ENCODE data around the gene TBC1D20. TPM values are rescaled to one million over a fixed set of nuclear protein-coding genes. Genes with fewer than 3 reads are reported as not detected.

The TBC1D20 gene
- total RNA-seq, 1 experiment from 2014 or later = 32.3 TPM

GRCh38 chr20:409697-410559 lies 52.4 kb downstream of the TBC1D20 start:
- POLR2A ChIA-PET = interaction anchor here (0.8 to 1.3 kb wide), 5 partner anchors 9 to 48 kb away, joined by 3 to 4 read pairs (median 3); partner anchors contain the start of gene TRIB3
- Histone ChIP-seq H3K4me1 (ENCODE audit: control insufficient read depth in 1 of 2, insufficient read depth in 2 of 2, low read length in 2 of 2) (peaks cover 9 to 27% of the 10 kb centered on the region in 2 experiments; a peak in 3 of 4 replicates), H3K4me2 (ENCODE audit: low read length) (peak overlapping the region; percentile 79), H3K9me2 (ENCODE audit: insufficient read depth) (no peaks in the 10 kb centered on the region), H3K36me3 (ENCODE audit: control insufficient read depth in 1 of 2, insufficient read depth in 2 of 2, low read length in 2 of 2) (peaks cover 15 to 26% of the 10 kb centered on the region in 2 experiments; a peak in 2 of 4 replicates), H3K9me3 (ENCODE audit: control insufficient read depth in 1 of 2, insufficient read depth in 1 of 2, low read depth in 1 of 2, low read length in 2 of 2) (no peaks in the 10 kb centered on the region), H3K79me2 (ENCODE audit: insufficient read depth, low read length) (peaks cover 47% of the 10 kb centered on the region), H2AFZ (ENCODE audit: low read depth, low read length, poor library complexity, severe bottlenecking) (no peak overlapping the region), H4K20me1 (ENCODE audit: insufficient read depth) (no peaks in the 10 kb centered on the region), H3K27ac (ENCODE audit: low read depth, low read length) (peak overlapping the region; percentile 84; the same call in 1 of the 2 replicates), H3K9ac (ENCODE audit: low read length) (peak overlapping the region; percentile 98), H3K4me3 (replicated peaks in 1 of 2; ENCODE audit: low read depth in 1 of 2, low read length in 2 of 2) (peak overlapping the region; percentile 98), H3K27me3 (ENCODE audit: insufficient read depth, low read length) (no peaks in the 10 kb centered on the region)
- TF ChIP-seq EZH2phosphoT487 (IDR thresholded peaks at IDR 0.05; ENCODE audit: borderline replicate concordance) (no peak), SIN3A (IDR thresholded peaks at IDR 0.05; ENCODE audit: low read depth) (peak; percentile 10; the same call in 1 of the 2 replicates), POLR2AphosphoS5 (IDR thresholded peaks at IDR 0.05; ENCODE audit: low read depth, low read length) (peak; percentile 60)
- RAD21 ChIA-PET (ENCODE audit: low non-redundant PET in 1 of 2, low total read pairs in 2 of 2, uncharacterized antibody in 2 of 2, unreplicated experiment in 2 of 2) = no interaction called here
- no peak for ATAC-seq
- CTCF ChIA-PET = no interaction called here
- no peak for DNase-seq (ENCODE audit: low read depth, low spot score)
- no TSS peak for BruUV-seq (replicated peaks)
- intact Hi-C loops (cut with micrococcal nuclease) = no loop called here

- no peak for TF ChIP-seq ZNF274 (IDR thresholded peaks at IDR 0.05; ENCODE audit: low read depth, low read length)
- peak; percentile 77 for TF ChIP-seq POLR2AphosphoS5 (IDR thresholded peaks at IDR 0.05; ENCODE audit: low read depth, low read length)
- 0 out of 4 replicates have a peak, but pooled peaks cover 0 to 1% of the 10 kb centered on the region in 2 experiments for H3K9me3 ChIP-seq (ENCODE audit: control insufficient read depth in 1 of 2, insufficient read depth in 1 of 2, low read depth in 1 of 2, low read length in 2 of 2)
- ChIA-PET CTCF (no interaction called here), RAD21 (ENCODE audit: low non-redundant PET in 1 of 2, low total read pairs in 2 of 2, uncharacterized antibody in 2 of 2, unreplicated experiment in 2 of 2) (no interaction called here), POLR2A (interaction anchor here (0.8 to 1.0 kb wide), 2 partner anchors 9 to 24 kb away, joined by 3 read pairs; no protein-coding TSS in a partner anchor)
- no peaks in the 10 kb centered on the region for H4K20me1 ChIP-seq (ENCODE audit: insufficient read depth)
- ATAC-seq (no peak; the same call in 1 of the 2 replicates), DNase-seq (ENCODE audit: low read depth, low spot score) (no peak)
- H2AFZ ChIP-seq (ENCODE audit: low read depth, low read length, poor library complexity, severe bottlenecking) = no peak overlapping the region
- peaks cover 9 to 27% of the 10 kb centered on the region in 2 experiments; a peak in 3 of 4 replicates for H3K4me1 ChIP-seq (ENCODE audit: control insufficient read depth in 1 of 2, insufficient read depth in 2 of 2, low read length in 2 of 2)
- peak overlapping the region; percentile 98 for H3K4me3 ChIP-seq (replicated peaks in 1 of 2; ENCODE audit: low read depth in 1 of 2, low read length in 2 of 2)
- no peaks in the 10 kb centered on the region for H3K27me3 ChIP-seq (ENCODE audit: insufficient read depth, low read length)
- peak overlapping the region; percentile 84 for H3K27ac ChIP-seq (ENCODE audit: low read depth, low read length)
- H3K79me2 ChIP-seq (ENCODE audit: insufficient read depth, low read length) = peaks cover 45% of the 10 kb centered on the region
- H3K9ac ChIP-seq (ENCODE audit: low read length) = peak overlapping the region; percentile 98
- intact Hi-C loops (cut with micrococcal nuclease) = no loop called here
- BruUV-seq (replicated peaks) = no TSS peak
- peak overlapping the region; percentile 79 for H3K4me2 ChIP-seq (ENCODE audit: low read length)
- H3K36me3 ChIP-seq (ENCODE audit: control insufficient read depth in 1 of 2, insufficient read depth in 2 of 2, low read length in 2 of 2) = peaks cover 15 to 26% of the 10 kb centered on the region in 2 experiments; a peak in 2 of 4 replicates
- H3K9me2 ChIP-seq (ENCODE audit: insufficient read depth) = no peaks in the 10 kb centered on the region
These were observed 53.3 kb downstream of the TBC1D20 start for GRCh38 chr20:408843-409696.
